ENCODE results near the gene POLA1. TPM values are rescaled to one million over a fixed set of nuclear protein-coding genes. Genes with fewer than 3 reads are reported as not detected.

The POLA1 gene
- total RNA-seq, 1 donor from 2014 or later = 18.7 TPM

GRCh38 chrX:25003066-25003849 lies 309.5 kb downstream of the POLA1 start:
- Mint-ChIP-seq H3K36me3 (ENCODE audit: low read depth) (no peaks in the 10 kb centered on the region), H3K27me3 (peaks cover 24% of the 10 kb centered on the region), H3K27ac (no peak overlapping the region), H3K4me1 (peaks cover 19% of the 10 kb centered on the region), H3K4me3 (peak overlapping the region; percentile 45), H3K9me3 (no peaks in the 10 kb centered on the region)
- ChIA-PET POLR2A (no interaction called here), CTCF (no interaction called here)
- intact Hi-C loops (cut with micrococcal nuclease) = loop anchor here (2.0 kb wide), 1 partner anchor 18 kb away; no protein-coding TSS in a partner anchor
- TF ChIP-seq CTCF (IDR thresholded peaks at IDR 0.05) = no peak
- DNase-seq (no peak), ATAC-seq (ENCODE audit: low read depth) (no peak)

GRCh38 chrX:25004040-25004439 lies 310.3 kb downstream of the POLA1 start:
- no peaks in the 10 kb centered on the region for H3K9me3 Mint-ChIP-seq
- CTCF ChIA-PET = no interaction called here
- H3K4me3 Mint-ChIP-seq = peak overlapping the region; percentile 19
- ATAC-seq (ENCODE audit: low read depth) = no peak
- H3K36me3 Mint-ChIP-seq (ENCODE audit: low read depth) = no peaks in the 10 kb centered on the region
- DNase-seq = no peak
- no peak for TF ChIP-seq CTCF (IDR thresholded peaks at IDR 0.05)
- H3K27ac Mint-ChIP-seq = no peak overlapping the region
- H3K4me1 Mint-ChIP-seq = peaks cover 19% of the 10 kb centered on the region
- POLR2A ChIA-PET = no interaction called here
- intact Hi-C loops (cut with micrococcal nuclease) = no loop called here
- H3K27me3 Mint-ChIP-seq = peaks cover 24% of the 10 kb centered on the region

- TF ChIP-seq CTCF (IDR thresholded peaks at IDR 0.05) = no peak
- Mint-ChIP-seq H3K27ac (no peak overlapping the region), H3K36me3 (ENCODE audit: low read depth) (no peaks in the 10 kb centered on the region), H3K4me1 (peaks cover 19% of the 10 kb centered on the region), H3K4me3 (no peak overlapping the region), H3K27me3 (peaks cover 24% of the 10 kb centered on the region), H3K9me3 (no peaks in the 10 kb centered on the region)
- ATAC-seq (ENCODE audit: low read depth) (no peak), DNase-seq (no peak)
- CTCF ChIA-PET = no interaction called here
- POLR2A ChIA-PET = no interaction called here
- intact Hi-C loops (cut with micrococcal nuclease) = no loop called here
Observed at GRCh38 chrX:25004485-25005032, 310.8 kb downstream of the POLA1 start.

GRCh38 chrX:25005034-25005381 lies 311.3 kb downstream of the POLA1 start:
- POLR2A ChIA-PET = no interaction called here
- DNase-seq = no peak
- peaks cover 24% of the 10 kb centered on the region for H3K27me3 Mint-ChIP-seq
- no peak overlapping the region for H3K27ac Mint-ChIP-seq
- H3K36me3 Mint-ChIP-seq (ENCODE audit: low read depth) = no peaks in the 10 kb centered on the region
- CTCF ChIA-PET = no interaction called here
- no peak for ATAC-seq (ENCODE audit: low read depth)
- TF ChIP-seq CTCF (IDR thresholded peaks at IDR 0.05) = no peak
- peaks cover 19% of the 10 kb centered on the region for H3K4me1 Mint-ChIP-seq
- intact Hi-C loops (cut with micrococcal nuclease) = no loop called here
- no peak overlapping the region for H3K4me3 Mint-ChIP-seq
- H3K9me3 Mint-ChIP-seq = no peaks in the 10 kb centered on the region

GRCh38 chrX:25005382-25006185 lies 311.9 kb downstream of the POLA1 start:
- no peak overlapping the region for H3K27ac Mint-ChIP-seq
- intact Hi-C loops (cut with micrococcal nuclease) = no loop called here
- peaks cover 28% of the 10 kb centered on the region for H3K27me3 Mint-ChIP-seq
- CTCF ChIA-PET = no interaction called here
- TF ChIP-seq CTCF (IDR thresholded peaks at IDR 0.05) = no peak
- ATAC-seq (ENCODE audit: low read depth) (no peak), DNase-seq (no peak)
- POLR2A ChIA-PET = no interaction called here
- peaks cover 19% of the 10 kb centered on the region for H3K4me1 Mint-ChIP-seq
- H3K9me3 Mint-ChIP-seq = no peaks in the 10 kb centered on the region
- no peaks in the 10 kb centered on the region for H3K36me3 Mint-ChIP-seq (ENCODE audit: low read depth)
- H3K4me3 Mint-ChIP-seq = no peak overlapping the region
